GM12875 (cell line): ENCODE measurements around the gene EFCAB7.

Source experiments
- H3K4me3 ChIP-seq: one replicate; pipeline ENCODE4 v1.5.1; 2011; ENCODE audit warnings: low read depth, low read length, control low read depth
- CTCF ChIP-seq: IDR thresholded peaks from 2 replicates; pipeline ENCODE4 v1.5.1; 2011; ENCODE audit warnings: low read depth, mild to moderate bottlenecking, control low read depth, inconsistent platforms, low read length, moderate library complexity, borderline replicate concordance; ENCODE audit not compliant: insufficient read depth

Gene EFCAB7

GRCh38 chr1:63621075-63621474 is 97.8 kb downstream of the EFCAB7 start:
- TF ChIP-seq CTCF = no peak
- H3K4me3 ChIP-seq = no peak overlapping the region

GRCh38 chr1:63621698-63622097 is 98.4 kb downstream of the EFCAB7 start:
- TF ChIP-seq CTCF = no peak
- H3K4me3 ChIP-seq = no peak overlapping the region
